IMR-90 (cell line): ENCODE data around the gene ZNF202.

ENCODE experiments used
- BHLHE40 ChIP-seq: fragments of 150-350 bp; IDR thresholded peaks from 2 replicates; pipeline ENCODE4 v1.6.1; 2016; ENCODE audit warnings: mild to moderate bottlenecking, low read depth, low read length
- CEBPB ChIP-seq: IDR thresholded peaks from 2 replicates; pipeline ENCODE4 v1.6.1; 2012; ENCODE audit warnings: low read depth, low read length, improper control_type of control experiment
- CHD1 ChIP-seq: IDR thresholded peaks from 2 replicates; pipeline ENCODE4 v1.6.1; 2012; ENCODE audit warnings: low read depth, low read length, improper control_type of control experiment
- CTCF ChIP-seq: conservative IDR thresholded peaks from 2 replicates; pipeline ENCODE4 v1.5.1; 2012; ENCODE audit warnings: mild to moderate bottlenecking, low read depth, low read length, improper control_type of control experiment
- FOS ChIP-seq: fragments of 150-350 bp; IDR thresholded peaks from 2 replicates; pipeline ENCODE4 v1.6.1; 2016; ENCODE audit warnings: low read depth, low read length
- MAZ ChIP-seq: IDR thresholded peaks from 2 replicates; pipeline ENCODE4 v1.6.1; 2012; ENCODE audit warnings: low read depth, mild to moderate bottlenecking, low read length, improper control_type of control experiment, moderate library complexity, borderline replicate concordance
- MXI1 ChIP-seq: IDR thresholded peaks from 2 replicates; pipeline ENCODE4 v1.6.1; 2012; ENCODE audit warnings: low read depth, mild to moderate bottlenecking, low read length, moderate library complexity, borderline replicate concordance
- NFE2L2 ChIP-seq: fragments of 150-350 bp; IDR thresholded peaks from 2 replicates; pipeline ENCODE4 v1.6.1; 2016; ENCODE audit warnings: low read depth, mild to moderate bottlenecking, low read length
- POLR2A ChIP-seq: IDR thresholded peaks from 2 replicates; pipeline ENCODE4 v1.6.1; 2012; ENCODE audit warnings: mild to moderate bottlenecking, low read depth, low read length
- RAD21 ChIP-seq: IDR thresholded peaks from 2 replicates; pipeline ENCODE4 v1.6.1; 2012; ENCODE audit warnings: low read length, improper control_type of control experiment
- RCOR1 ChIP-seq: IDR thresholded peaks from 2 replicates; pipeline ENCODE4 v1.6.1; 2012; ENCODE audit warnings: mild to moderate bottlenecking, low read length, improper control_type of control experiment; ENCODE audit not compliant: insufficient replicate concordance
- SMC3 ChIP-seq: fragments of 150-350 bp; IDR thresholded peaks from 2 replicates; pipeline ENCODE4 v1.6.1; 2016; ENCODE audit warnings: low read depth, mild to moderate bottlenecking, antibody characterized with exemption, low read length, moderate library complexity
- USF2 ChIP-seq: fragments of 150-350 bp; IDR thresholded peaks from 2 replicates; pipeline ENCODE4 v1.6.1; 2017; ENCODE audit warnings: mild to moderate bottlenecking, antibody characterized with exemption, low read length, low read depth

- TF ChIP-seq POLR2A (no peak), CTCF (no peak), RCOR1 (no peak), CEBPB (no peak), MAZ (no peak), MXI1 (no peak), RAD21 (no peak), CHD1 (no peak), FOS (no peak), SMC3 (no peak), USF2 (no peak), BHLHE40 (no peak), NFE2L2 (no peak)
Observed at GRCh38 chr11:123745764-123746451, 4.4 kb upstream of the ZNF202 start.
